GM15510 (cell line): ENCODE measurements around the gene SIGMAR1.

Experiments
- POLR2A ChIP-seq: IDR thresholded peaks from 3 replicates; pipeline ENCODE4 v1.6.1; 2011; ENCODE audit warnings: borderline replicate concordance; ENCODE audit not compliant: insufficient read length; ENCODE audit errors: extremely low read depth

SIGMAR1 gene

GRCh38 chr9:34588671-34589635 lies 48.6 kb downstream of the SIGMAR1 start:
- TF ChIP-seq POLR2A, result no peak

GRCh38 chr9:34587271-34587670 lies 50.3 kb downstream of the SIGMAR1 start:
- no peak for TF ChIP-seq POLR2A

GRCh38 chr9:34585946-34586669 lies 51.5 kb downstream of the SIGMAR1 start:
- no peak for TF ChIP-seq POLR2A

- no peak for TF ChIP-seq POLR2A
Observed at GRCh38 chr9:34584970-34585369, 52.6 kb downstream of the SIGMAR1 start.
